Renal pelvis (tissue), 4 donors: ENCODE measurements around the gene SPAG16. TPM values are rescaled to one million over a fixed set of nuclear protein-coding genes. Genes with fewer than 3 reads are reported as not detected.

ENCODE experiments used
- DNase-seq: peaks from one replicate; pipeline ENCODE4 v3.0.0-alpha.2; 2013
- polyA plus RNA-seq, 3 donors: library from polyadenylated mRNA; unstranded; fragments of 120-200 nt; gene quantifications; one replicate each; pipeline ENCODE4 v1.2.1, GENCODE V29; 2013; ENCODE audit not compliant: insufficient read length in 3 of 3

Gene SPAG16
- polyA plus RNA-seq, 3 donors: 57.2 to 69.5 (median 60.2) TPM

DNA sequence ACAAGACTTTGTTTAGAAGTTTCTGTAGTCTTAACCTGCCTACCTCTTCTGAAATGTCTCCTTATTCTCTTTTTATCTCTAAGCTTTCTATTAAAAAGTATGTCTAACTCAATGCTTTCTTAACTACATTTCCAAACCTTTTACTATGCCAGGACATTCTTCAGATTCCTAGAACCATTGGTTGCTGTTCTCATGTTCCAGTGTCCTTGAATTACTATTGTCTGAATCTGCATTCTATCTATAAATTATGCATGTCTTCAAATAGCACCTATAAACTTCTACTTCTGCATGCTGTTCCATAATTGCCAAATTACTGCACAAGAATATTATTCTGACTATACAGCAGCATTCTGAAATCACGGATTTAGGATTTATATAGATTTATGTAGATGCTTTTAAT, 960.6 kb downstream of the SPAG16 start:
- DNase-seq: no peak

DNA sequence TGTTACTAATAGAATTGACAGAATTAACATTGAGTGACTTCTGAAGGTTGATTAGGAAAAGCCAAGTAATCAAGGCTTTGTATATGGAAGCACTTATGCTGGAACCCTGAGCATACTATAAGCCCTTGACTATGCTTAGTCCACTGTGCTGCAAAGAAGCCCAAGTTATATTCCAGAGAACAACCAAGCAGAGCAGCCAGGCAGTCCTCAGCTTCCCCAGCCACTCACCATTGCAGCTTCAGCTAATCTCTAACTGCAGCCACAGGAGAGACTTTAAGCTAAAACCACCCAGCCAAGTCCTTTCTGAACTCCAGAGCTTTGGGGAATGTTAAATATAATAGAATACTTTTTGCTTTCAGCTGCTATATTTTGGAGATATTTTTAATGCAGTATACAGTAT, 962.2 kb downstream of the SPAG16 start:
- no peak for DNase-seq

DNA sequence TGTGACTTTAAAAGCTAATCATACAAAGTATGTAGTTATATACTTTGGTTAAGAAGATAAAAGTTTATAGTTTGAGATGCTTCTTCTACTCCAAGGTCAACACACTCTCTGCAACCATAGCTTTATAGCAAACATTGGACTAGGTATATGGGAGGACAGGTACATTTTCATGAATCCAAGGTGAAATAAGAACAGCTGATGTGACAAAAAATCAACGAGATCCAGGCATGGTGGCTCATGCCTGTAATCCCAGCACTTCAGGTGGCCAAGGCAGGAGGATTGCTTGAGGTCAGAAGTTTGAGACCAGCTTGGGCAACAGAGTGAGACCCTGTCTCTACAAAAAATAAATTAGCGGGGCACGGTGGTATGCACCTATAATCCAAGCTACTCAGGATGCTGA, 963.3 kb downstream of the SPAG16 start:
- DNase-seq: no peak

DNA sequence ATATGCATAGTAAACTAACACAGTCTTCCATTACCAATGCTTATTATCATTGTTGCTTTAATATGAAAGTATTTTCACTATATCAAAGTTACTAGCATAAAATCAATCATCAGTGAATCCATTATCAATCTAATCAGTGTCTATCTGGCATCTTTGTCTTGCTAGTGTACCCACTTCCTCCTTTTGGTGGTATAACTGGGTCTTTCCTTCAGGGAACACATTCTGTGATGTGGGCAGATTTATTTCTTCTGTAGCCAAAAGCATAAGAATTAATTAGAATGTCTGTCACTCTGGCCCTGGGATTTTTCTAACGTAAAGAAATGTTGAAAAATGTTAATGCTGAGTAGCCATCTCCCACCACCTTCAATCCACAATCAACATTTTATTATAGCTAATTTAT, 970.8 kb downstream of the SPAG16 start:
- no peak for DNase-seq

DNA sequence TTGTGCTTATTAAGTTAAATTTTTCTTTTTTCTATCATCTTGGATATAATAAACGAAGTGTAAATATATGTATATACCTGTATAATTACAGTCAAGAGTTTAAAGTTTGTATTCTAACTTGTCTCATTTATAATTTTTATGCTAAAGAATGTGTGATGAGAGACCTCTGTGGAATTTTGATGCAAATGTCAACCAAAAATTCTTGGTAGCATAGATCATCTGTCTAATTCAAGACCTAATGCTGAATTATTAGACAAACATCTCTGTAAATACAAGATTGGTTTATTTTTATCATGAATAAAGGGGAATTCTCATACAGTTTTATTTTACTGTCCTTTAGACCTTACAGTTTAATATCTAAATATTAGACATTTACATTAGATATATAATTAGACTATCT, 977.4 kb downstream of the SPAG16 start:
- no peak for DNase-seq

DNA sequence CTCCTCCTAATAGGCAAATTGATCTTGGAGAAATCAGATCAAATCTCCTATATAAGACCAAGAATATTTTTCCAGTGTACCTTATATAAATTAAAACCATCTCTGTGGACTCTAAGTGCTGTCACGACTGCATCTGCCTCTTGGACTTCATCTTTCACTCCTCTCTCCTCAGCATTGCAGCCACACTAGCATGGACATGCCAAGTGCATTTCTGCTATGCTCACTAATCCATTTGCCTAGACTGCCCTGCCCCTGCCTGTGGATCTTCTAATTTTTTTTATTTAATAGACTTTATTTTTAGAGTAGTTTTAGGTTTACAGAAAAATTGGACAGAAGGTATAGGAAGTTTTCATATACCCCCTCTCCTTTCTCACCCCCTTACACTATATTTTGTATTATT, 979.9 kb downstream of the SPAG16 start:
- DNase-seq: no peak

DNA sequence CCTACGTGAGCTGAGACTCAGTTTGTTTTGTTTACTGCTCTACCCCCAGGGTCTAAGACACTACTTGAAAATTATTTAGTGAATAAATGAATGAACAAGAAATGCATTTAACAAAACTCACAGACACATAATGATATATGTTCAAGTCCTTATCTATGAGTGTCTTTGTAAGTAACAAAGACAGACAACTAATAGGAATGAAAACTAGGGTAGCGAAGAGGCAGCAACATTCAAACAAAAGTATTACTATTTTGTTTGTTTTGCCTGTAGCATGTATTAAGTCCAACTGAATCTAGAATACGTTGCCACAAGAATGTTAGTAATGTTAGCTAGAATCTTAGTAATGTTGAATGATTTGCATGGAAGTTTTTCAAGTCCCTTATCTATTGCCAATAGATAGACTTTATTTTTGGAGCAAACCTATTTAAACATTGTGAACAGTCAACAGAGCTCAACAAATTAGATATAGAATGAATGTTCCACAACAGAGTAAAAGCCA, 981.8 kb downstream of the SPAG16 start:
- no peak for DNase-seq

DNA sequence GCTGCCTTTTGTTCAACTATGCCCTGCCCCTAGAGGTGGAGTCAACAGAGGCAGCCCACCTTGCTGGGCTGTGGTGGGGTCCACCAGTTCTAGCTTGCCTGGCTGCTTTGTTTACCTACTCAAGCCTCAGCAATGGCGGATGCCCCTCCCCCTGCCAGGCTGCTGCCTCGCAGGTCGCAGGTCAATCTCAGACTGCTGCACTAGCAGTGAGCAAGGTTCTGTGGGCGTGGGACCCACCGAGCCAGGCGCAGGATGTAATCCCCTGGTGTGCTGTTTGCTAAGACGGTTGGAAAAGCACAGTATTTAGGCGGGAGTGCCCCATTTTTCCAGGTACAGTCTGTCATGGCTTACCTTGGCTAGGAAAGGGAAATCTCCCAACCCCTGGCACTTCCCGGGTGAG, 993.6 kb downstream of the SPAG16 start:
- DNase-seq: no peak

DNA sequence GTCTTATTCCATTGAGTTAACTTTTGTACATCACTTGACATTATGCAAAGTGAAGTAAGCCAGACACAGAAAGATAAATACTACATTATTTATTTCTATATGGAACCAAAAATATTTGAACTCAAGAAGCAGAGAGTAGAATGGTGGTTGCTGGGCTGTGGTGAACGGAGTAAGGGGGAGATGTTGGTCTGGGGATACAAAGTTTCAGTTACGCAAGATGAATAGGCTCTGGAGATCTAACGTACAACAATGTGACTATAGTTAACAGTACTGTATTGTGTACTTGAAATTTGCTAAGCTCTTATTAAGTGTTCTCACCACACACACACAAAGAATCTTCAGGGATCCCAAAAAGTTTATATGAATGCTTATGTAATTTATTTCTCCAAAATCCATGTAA, 1001.7 kb downstream of the SPAG16 start:
- DNase-seq: no peak

DNA sequence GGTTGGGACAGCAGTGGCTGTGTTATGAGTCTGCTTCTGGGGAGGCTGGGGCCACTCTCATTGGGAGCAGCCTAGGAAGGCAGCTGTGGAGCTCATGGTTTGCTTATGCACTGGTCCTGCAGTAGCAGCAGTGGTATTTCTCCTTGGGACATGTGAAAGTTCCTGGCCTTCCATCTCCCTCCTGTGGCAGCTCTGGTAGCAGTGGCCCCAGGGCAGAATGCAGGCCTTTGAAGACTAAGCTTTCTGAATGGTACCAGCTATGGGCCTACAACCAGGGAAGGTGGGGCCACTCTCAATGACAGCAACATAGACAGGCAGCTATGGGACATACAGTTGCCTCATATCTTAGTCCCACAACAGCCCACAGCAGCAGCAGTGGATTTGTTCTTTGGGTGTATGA, 1009.3 kb downstream of the SPAG16 start:
- no peak for DNase-seq

DNA sequence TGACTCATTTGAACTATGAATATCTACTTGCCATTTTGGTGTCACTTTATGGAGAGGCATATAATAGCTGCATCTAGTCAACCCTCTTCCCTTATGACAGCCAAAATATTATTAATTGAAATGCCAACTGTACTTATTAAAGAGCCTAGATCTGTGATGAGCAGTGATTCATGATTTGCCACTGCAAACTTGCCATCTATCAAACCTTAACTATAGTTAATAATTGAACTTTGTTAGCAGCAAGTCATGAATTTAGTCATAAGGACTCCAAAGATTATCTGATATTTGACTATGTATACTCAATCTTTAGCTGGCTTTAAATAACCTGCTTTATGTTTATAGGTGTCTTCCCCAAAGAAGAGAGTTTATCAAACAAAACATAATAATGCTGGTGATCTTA, 1010.2 kb downstream of the SPAG16 start:
- DNase-seq: no peak

DNA sequence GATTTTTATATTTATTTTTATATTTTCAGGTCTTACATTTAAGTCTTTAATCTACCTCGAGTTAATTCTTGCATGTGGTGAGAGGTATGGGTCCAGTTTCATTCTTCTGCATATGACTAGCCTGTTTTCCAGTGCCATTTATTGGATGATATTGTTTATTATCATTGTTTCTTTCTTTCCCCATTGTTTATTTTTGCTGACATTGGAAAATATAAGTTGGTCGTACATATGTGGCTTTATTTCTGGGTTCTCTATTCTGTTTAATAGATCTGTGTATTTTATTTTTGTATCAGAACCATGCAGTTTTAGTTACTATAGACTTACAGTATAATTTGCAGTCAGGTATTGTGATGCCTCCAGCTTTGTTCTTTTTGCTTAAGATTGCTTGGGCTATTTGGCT, 1013.2 kb downstream of the SPAG16 start:
- no peak for DNase-seq

DNA sequence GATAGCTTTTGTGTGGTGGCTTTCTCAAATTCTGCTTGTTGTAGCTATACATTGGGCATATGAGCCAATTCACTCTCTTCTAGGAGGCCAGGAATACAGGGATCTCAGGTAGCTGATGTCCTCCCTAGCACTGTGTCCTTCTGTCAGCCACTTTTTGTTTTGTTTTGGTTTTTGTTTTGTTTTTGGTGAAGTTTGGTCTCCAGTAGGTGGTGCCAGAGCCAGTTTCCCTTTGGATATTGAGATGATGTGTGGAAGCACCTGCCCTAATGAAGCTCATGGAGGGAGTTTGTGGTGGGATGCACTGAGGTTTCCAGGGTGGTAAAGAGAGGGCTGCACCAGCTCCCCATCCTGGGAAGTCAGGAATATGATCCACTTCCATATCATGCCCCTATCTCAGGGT, 1026.1 kb downstream of the SPAG16 start:
- no peak for DNase-seq

DNA sequence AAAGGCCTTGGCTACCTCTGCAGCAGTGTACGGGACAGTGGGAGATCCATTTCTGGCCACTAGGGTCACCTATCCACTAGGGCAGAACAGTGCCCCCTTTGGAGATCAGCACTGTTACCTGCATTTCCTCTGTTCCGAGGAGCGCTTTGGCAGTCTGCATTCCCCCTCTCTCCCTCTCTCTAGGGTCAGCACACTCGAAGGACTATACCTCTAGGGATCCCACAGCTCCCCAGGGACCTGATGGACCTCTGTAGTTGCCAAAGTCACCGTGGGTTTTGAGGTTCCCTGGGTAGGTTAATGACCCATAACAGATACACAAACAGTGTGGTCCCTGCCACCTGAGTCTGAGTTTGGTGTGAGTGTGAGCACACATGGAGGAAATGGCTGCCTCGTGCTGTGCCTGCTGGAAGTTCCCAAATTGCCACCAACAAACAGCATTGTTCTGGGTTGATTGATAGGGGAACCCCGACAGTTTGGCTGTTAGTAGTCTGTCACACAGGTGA, 1026.8 kb downstream of the SPAG16 start:
- no peak for DNase-seq

DNA sequence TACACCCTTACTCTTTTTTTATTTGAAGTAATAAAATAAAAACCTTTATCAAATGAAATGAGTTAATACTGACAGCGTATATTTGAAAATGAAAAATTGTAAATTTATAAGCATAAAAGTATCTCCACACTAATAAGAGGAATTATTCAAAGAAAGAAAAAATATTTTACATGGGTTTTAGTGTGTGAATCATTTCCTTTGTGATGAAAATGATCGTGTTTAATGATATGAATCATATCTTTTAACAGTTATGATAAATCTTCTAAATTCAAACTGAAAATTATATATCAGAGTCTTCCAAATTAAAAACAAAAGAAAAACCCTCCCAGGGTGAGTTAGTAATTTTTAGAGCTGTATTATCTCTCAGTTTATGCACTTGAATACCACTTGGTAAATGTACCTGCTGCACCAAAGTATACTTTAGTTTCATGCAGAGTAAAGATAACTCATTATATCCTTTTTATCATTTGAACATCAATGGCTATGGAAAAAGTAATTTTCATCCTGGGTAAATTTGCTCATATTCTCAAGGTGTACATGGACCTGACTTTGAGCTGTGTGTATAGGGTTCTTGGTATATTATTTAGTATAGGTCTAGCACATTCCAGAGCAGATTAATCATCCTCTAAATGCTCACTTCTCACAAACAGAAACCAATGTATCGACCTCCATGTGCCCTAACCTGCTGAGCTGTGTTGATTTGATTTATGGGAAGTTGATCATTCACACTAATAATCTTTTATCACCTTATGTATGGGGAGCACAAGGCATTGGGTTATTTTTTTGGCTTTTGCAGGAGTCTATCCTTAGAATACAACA, 1027.9 kb downstream of the SPAG16 start:
- no peak for DNase-seq

DNA sequence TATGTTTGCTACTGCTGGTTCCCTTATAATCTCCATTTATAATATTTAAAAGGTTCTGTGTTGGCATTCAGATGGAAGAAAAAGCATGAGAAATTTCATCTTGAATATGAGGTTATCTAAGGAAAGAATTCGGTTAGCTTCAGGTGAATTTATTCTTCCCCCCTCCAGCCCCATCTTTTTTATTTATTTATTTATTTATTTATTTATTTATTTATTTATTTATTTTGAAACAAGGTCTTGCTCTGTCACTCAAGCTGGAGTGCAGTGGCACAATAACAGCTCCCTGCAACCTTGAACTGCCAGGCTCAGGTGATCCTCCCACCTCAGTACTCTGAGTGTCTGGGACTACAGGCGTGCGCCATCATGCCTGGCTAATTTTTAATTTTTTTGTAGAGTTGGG, 1031.1 kb downstream of the SPAG16 start:
- no peak for DNase-seq

DNA sequence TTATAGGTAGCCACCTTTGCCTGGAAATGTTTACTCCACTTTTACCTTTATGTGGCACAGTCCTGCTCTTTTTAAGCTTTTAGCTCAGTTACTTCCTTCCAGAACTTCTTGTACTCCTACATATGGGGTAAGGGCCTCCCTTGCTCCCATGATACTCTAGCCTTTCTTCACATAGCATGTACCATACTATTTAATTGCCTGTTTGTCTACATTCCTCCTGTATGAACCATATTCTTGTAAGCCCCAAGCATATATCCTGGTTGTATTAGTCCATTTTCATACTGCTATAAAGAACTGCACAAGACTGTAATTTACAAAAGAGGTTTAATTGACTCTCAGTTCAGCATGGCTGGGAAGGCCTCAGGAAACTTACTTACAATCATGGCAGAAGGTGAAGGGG, 1035.9 kb downstream of the SPAG16 start:
- no peak for DNase-seq

DNA sequence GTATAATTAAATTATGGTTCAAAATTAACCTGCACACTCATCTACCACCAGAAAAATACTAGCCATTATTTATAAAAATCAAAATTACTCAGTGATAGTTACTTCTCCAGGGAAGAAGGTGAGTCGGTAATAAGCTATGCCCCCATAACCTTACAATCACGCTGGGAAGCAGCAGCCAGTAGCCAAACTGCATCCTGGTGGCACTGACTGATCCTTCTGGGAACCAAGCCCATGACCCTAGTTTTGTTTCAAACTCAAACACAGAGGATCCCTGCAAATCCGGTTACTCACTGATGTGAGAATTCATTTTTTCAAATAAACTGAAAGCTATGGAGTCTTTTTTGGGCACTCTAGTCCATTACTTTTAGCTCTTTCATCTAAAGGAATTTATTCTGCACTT, 1038.4 kb downstream of the SPAG16 start:
- no peak for DNase-seq

DNA sequence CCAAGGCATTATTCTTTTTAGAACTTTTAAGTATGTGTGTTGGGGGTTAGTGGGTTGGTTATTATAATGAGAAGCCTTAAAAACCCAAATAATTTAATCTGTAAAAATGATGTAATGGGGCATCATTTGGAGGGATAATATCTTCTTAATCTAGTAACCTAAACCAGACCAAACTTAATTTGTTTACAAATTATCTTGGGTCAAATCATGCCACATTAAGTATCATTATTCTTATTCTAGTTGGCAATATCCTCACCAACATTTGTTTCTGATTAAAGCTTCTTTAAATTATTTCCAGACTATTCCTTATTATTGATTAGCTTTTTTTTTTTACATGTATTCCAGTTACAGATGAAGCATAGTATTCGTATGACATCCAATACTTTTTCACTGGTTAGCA, 1041.1 kb downstream of the SPAG16 start:
- no peak for DNase-seq

DNA sequence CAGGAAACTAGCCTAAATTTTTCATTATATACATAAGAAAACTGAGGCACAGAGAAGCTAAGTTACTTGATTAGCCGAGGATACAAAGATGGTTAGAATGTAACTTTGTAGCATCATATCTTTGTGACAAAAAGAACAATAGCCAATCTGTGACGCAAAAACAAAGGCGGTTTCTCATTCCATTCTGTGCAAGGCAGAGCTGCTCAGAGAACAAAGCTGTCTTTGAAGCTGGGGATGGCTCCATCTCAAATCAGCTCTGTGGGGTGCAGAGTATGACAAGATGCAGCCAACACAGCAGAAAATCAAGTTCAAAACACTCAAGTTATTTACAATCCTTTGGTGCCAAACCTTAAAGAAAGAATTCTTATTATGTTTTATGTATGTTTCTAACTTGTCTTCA, 1044.7 kb downstream of the SPAG16 start:
- no peak for DNase-seq

DNA sequence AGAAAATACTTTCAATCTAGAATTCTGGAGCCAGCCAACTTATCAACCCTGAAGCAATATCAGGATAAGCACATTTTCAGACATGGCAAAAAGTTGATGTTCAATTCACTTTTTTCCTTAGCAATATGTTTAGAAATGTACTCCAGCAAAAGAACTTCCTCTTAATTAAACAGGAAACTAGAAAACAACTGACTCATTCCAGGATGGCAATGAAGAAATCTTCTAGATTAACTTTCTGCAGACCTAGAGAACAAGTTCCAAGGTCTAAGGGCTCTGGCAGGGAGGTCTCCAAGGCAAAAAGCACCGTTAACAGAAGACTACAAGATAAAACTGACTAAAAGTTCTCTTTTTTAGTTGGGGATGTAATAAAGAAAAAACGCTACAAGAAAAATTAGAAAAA, 1057.4 kb downstream of the SPAG16 start:
- no peak for DNase-seq

DNA sequence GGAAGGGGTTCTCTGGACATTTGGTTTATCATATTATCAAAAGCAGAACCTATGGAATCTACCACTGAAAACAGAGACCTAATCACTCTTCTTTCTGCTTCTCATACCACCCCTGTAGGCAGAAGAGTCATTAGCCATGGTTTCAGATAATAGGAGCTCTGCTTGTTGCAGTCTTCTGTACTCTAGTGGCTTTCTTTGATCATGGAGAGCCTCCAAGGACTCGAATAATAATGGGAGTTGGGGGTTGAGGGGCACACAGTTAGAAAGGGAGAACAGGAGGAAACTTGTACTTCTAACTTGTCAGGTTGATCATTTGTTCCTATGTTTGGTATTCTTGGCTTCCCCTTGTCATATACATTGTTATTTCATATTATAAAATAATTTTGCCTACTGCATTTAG, 1074.2 kb downstream of the SPAG16 start:
- no peak for DNase-seq

DNA sequence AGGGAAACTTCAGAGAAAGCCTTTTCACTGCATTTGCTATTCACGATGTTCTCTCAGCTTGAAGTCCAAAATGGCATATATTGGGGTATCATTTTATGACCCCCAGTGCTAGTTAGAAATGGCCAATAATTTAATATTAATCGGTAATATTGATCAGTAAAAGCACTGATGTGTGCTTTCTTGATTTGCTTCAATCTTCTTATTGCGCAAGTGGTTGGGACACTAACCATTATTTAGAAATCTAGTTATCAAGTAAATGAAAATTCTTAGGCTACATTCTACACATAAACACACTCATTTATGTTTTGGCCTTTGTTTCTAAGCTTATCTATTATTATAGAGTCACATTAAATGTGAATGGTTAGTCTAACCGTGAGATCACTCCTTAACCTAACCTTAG, 1076.9 kb downstream of the SPAG16 start:
- no peak for DNase-seq

DNA sequence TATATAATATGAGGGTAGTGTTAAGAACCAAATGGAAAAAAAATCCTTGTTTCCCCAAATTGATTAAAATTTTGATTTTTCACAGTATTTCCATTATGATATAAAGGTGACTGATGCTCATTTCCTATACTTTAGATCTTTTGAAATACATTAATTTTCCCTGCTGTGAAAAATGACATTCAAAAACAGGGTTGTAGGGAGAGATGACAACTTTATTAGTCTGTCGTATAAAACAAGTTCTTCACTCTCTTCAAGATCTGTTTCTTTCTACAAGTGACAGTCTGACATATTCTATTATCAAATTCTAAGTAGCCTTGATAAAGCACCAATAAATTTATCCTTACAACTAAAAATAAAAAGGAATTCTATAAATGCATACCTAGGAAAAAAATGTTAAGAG, 1081.3 kb downstream of the SPAG16 start:
- DNase-seq: no peak
